ENCODE data around the gene NHS. TPM values are rescaled to one million over a fixed set of nuclear protein-coding genes. Genes with fewer than 3 reads are reported as not detected.

The NHS gene
- total RNA-seq, 1 donor from 2014 or later = 5.6 TPM

DNA sequence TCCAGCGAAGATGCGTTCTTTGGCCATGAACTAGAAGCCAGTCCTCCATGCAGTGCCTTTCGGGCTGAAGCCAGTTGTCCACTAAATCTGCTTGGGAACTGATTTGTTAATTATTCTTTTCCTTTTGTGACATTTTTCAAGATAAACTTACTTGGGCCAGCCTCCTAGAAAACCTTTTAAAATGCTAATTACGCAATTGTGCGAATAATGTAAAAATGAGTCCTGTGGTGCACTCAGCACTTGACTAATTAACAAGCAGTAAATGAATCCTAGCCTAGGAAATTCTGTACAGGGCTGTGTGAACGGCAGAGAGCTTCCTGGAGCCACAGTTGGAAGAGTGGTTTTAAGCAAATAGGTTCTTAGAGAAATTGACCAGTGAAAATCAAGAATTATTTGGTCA is 212.4 kb downstream of the NHS start:
- no peak for DNase-seq (ENCODE audit: low spot score)

DNA sequence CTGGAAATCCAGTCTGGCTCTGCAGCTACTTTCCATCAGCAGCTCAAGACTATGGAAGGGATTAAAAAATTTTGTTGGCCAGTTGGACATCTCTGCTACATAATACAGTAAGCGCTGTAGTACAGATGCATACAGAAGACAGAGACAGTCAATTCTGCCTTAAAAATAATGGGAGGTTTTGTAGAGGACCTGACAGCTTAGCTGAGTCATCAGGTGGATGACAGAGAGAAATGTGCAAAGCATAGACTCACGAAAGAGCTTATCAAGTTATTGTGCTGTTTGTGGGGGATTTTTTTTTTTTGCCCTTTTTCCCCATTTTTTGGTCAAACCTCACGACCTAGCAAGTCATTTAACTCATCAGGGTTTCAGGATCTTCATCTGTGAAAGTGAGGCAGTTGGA is 213.3 kb downstream of the NHS start:
- no peak for DNase-seq (ENCODE audit: low spot score)

DNA sequence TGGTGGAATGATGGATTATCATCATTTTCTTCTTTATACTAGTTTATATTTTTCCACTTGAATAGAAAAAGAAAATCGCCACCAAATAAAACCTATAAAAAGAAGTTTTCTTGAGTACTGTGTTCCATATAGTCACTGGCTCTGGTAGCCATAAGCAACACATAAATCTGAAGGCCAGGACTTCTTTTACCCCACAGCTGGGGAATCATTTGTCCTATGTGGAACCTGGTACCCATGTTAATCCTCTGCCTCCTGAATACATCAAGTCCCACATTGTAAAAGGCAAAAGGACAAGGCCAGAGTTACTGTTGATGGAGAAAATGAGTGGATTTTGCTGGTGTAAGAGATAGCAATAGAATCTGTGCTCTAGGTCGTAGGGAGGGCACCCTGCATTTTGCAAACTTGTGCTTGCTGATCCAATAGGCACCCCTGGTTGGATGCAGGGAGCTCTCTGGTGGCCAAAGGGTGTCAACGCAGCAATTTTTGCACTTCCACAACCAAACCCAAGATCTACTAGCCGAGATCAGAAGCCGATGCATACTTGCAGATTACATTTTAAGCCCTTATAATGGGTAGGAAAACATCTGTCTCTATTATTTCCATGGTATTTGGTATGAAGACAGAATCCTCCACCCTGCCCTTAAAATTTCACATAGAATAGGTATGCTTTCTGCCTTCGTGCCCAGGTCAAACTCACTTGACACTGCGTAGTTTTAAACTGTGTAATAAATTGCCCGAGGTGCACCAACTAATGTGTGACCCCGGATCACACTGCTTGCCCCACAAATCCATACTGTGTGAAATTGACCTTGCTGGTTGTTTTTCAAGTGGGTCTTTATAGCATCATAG is 216.1 kb downstream of the NHS start:
- peak; percentile 49 for DNase-seq (ENCODE audit: low spot score)

DNA sequence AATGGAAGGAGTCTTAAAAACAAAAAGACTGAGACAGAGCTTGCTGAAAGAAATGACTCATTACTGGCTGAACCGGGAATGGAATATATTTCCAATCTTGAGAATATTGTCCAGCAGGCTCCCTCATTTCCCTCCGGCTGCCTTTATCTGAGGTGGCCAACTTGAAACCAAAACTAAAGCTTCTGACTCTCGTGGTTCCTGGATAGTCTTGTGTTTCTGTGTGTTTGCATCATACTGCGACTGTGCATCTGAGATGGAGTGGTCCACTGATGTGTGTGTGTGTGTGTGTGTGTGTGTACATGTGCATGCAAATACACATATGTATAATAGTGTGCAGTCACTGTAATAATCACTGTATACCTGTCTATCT is 216.7 kb downstream of the NHS start:
- no peak for DNase-seq (ENCODE audit: low spot score)

DNA sequence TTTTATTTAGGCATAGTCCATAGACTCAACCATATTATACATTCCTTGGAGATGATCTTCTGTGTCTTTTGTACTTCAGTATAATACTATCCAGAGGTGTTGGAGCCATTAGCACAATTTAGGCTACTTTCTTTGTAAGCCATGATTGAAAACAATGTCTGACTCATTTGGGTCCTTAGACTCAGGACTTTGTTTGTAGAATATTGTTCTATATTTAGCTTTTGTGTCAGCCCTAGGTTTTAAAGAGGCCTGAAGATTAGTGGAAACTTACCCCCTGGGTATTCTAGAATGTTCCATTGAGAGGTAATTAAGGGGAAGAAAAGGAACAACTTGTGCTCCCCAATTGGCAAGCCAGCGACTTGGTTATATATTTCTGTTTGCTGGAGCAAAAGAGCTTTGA is 217.1 kb downstream of the NHS start:
- no peak for DNase-seq (ENCODE audit: low spot score)

DNA sequence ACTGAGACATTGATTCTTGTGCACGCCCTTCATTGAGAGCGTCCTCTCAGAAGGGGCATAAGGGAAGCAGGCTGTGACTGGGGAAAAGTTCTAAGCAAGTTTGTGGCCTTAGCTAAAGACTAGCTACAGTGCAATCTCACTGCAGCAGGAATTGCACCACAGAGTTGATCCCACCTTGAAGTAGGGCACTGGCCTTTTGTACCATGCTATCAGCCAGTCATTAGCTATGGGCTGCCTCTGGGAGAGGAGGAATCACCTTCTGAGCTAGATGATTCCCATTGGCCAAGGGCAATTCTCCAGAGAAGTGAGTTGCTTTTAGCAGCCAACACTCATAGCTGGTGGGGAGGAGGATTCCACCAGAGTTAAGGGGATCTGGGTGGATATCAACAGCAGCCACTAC is 219.7 kb downstream of the NHS start:
- DNase-seq (ENCODE audit: low spot score) = no peak

DNA sequence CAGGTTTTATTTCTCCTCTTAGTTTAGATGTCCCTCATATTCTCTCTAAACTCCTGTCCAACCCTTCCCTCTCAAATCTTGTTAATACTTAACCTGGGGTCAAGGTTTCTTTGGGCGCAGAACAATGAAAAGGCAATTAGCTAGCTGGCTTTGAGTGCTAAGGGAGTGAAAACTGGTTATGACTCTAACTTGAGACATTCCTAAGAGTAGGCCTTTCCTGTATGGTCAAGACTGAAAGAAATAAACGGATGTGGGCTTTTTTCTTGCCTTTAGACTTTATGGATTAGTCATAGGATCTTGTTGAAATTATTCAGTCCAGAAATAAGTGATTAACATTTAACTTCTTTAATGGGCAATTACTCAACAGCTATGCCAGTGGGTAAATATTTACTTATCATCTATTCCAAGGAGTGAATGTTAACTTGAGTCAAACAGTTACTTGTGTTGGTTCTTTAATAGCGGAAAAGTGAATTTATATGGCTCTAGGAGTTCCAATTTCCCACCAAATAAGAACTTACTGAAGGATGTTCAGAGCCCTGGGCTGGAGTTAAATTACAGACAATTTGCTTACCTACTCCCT is 220.5 kb downstream of the NHS start:
- peak; percentile 20 for DNase-seq (ENCODE audit: low spot score)

DNA sequence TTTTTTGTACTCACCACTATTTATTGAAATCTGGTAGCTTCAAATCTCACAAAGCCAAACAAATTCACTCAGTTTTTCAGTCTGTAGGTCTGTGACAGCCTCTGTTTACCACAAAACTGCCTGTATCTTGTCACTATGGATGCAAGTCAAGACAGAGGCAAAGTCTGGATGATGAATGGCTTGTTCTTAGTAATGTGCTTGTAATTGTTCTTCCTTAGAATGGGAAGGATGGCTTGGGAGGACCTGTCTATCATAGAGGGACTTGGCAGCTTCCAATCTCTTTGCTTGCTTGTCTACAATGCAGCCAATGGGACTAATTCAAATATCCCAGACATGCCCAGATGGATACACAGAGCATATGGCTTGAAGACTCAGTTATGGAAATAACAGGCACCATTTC is 221.1 kb downstream of the NHS start:
- DNase-seq (ENCODE audit: low spot score) = no peak

DNA sequence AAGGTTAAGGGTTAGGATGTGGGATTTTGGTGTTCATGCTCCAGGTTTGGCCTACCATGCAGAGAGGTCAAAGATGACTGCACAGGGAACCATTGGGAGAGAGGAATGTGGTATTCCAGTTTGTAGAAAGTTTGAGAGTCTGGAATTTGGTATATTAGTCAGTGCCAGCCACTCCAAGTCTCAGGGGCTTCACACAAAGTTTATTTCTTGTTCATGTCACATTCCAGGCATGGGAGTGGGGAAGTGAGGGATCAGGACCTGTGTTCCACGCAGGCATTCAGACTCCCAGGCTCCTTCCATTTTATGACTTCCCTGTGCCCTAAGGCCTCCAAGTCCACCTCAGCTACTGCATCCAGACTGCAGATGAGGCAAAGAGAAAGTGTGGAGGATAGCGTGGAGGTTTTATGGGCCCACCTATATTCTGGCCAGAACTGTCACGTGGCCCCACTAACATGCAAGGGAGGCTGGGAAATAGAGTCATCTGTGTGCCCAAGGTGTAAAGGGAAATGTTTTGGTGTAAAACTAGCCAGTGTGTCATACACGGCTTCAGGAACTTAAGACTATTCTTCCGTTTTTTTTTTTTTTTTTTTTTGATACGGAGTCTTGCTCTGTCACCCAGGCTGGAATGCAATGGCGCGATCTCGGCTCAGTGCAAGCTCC is 221.7 kb downstream of the NHS start:
- no peak for DNase-seq (ENCODE audit: low spot score)

DNA sequence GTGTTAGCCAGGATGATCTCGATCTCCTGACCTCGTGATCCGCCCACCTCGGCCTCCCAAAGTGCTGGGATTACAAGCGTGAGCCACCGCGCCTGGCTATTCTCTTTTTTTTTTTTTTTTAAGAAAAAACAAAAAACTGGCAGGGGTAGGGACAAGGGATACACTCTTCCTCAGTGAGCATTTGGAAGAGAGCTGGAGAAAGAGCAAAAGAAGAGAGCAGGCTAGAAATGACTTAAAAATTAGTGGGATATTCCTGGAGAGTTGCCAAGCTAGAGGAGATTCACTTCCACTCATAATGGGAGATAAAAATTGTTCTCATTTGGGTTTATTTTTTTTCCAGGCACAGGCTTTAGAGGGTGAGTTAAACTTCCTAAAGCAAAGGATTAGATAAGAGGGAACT is 222.3 kb downstream of the NHS start:
- no peak for DNase-seq (ENCODE audit: low spot score)

DNA sequence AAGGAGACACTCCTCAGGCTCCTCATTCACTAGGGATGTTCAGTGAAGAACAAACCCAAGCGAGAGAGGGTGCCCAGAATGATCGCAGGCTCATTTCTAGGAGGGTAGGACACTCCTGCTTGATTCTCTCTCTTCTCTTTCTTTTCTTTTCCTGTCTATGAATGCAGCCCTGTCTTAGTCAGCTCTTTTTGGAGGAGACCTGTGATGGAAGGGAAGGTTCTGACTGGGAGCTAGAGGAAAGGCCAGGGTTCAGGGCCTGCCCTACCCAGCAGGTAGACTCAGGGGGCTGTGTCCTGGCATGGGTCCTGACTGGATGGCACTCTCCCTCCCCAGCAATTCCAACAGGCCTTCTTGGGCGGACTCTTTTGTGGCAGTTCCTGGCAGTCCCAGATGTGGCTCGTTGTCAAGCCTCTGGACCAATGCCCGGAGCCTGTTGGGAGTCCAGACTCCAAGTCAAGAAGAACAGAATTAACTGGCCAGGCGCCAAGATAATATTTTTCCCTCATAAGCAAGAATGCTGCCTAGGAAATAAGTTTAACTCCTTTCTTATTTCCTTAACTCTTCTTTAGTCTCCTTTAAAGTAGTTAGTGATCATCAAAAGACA is 222.9 kb downstream of the NHS start:
- DNase-seq (ENCODE audit: low spot score) = peak; percentile 85

DNA sequence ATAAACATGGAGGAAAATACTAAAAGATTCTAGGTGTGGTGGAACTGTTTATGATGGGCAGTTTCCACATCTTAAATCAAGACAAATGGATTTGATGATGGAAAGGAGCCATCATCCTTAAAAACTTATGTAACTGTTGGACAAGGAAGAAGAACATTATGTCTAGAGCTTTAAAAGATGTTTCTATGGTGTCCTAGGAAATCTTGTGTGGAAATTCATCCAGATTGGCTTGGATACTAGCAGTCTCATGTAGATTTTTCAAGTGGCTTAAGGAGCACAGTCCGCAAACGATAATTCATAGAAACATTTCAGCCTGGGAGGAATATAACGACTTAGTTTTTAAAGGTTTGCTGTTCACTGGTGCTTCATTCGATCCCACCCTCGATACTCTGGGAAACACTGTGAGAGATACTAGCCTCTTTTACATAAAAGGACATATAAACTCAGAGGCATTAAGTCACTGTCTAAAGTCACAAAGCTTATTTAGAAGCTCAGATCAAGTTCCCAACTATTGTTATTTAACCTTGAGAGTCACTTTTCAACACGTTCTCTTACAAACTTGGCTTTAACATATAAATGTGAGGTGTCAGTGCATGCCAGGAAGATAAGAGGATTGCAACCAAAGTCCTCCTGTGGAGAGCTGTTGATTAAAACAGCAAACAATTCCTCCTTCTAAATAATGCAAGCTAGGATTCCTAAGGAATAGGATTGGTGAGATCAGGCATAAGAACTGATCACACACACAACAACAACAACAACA is 226.6 kb downstream of the NHS start:
- DNase-seq (ENCODE audit: low spot score) = no peak

DNA sequence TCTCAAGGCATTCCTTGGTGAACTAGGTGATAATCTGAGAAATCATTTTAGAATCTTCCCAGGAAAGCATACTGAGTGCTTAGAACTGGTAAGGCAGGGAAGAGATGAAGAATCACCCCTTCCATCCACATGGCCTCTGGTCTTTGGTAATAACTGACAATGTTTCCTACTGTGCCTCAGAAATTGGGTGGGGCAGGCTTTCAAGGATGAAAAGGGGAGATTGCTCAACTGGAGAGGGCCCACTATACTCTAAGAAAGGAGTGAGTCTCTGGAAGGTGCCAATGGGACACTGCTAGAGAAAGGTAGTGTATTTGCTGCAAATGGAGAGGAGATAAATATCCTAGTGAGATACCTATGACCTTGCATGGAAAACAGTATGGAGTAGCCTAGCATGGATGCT is 227.2 kb downstream of the NHS start:
- DNase-seq (ENCODE audit: low spot score) = no peak

DNA sequence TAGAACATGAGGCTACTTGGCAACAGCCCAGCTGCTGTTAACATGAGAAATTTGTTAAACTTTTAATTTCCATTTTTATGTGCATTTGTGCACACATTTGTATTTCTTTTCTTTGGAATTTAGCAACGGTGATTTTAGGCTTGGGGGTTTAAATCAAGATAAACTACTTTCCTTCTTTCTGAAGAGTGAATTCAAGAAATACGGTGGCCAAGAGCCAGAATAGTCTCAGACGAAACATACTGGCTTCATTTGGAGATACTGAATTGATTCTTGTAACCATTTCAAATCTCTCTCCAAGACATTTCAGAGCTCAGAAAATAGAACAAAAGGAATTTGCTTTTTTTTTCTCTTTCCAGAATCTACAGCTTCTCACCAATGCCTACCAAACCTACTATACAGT is 228.2 kb downstream of the NHS start:
- DNase-seq (ENCODE audit: low spot score) = no peak

DNA sequence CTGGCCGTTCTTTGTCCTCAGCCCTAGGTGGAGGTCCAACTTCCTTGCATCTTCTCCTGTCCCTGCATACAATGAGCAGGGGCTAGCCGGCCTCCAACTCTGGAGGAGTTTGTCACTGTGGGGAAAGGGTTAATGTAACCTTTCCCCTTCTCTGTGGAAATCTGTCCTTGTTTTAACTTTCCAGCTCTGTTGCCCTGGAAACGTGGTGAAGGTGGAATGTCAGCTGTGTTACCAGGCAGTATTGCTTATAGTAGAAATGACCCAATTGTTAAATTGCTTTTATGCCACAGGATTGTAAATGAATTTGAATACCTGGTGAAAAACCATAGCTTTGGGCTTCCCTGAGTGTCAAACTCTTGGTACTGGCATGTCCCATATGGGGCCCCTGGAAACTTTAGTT is 230.7 kb downstream of the NHS start:
- no peak for DNase-seq (ENCODE audit: low spot score)

DNA sequence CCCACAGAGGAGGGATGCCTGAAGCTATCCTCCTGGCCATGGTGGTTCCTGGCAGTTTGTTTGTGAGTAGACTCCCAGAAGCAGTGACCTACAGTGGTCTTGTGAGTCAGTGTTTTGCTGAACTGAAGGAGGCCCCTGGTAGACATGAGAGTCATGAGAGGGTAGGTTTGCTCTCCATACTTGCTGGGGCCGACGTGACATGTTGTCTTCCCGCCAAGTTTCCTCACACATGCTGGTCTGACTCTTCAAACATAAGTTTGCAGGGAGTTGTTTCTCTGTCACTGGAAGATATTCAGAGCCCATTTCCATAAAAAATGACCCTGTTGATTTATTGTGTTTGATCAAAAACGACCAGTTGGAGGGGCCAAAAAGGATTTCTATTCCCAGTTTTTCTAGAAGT is 231.2 kb downstream of the NHS start:
- no peak for DNase-seq (ENCODE audit: low spot score)

DNA sequence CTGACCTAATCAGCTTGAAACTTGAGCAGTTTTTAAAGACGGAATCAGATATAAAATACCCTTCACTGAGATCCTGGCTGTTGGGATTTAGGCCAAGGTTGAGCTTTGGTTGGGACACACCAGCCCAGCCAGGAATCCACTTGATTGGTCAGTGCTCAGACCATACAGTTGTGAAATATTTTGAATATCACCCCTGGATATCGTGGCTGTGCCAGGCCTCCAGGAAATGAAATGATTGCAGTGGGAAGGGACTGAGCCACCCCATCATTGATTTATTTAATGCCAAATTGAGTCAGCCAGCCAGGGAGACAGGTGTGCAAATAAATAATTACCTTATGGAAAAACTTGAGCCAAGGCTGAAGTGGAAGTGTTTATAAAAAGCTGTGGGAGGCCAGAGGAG is 233.9 kb downstream of the NHS start:
- DNase-seq (ENCODE audit: low spot score) = peak; percentile 13

DNA sequence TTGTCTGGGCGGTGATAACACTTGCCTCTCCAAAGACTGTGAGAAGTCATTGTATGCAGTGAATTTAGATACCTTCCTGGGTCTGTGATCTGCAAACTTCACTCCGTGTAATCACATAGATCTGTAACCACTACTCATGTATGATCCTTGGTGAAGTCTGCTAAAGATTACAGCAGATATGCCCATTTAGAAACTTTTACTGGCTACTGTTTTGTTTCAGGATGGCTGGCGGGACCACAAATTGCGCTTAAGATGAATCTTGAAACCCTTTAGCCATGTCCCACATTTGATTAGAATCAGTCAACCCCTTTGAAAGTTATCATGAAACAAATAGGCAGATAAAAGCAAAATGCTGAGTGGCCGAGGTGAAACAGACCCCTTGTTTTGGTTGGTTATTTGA is 235.8 kb downstream of the NHS start:
- no peak for DNase-seq (ENCODE audit: low spot score)

DNA sequence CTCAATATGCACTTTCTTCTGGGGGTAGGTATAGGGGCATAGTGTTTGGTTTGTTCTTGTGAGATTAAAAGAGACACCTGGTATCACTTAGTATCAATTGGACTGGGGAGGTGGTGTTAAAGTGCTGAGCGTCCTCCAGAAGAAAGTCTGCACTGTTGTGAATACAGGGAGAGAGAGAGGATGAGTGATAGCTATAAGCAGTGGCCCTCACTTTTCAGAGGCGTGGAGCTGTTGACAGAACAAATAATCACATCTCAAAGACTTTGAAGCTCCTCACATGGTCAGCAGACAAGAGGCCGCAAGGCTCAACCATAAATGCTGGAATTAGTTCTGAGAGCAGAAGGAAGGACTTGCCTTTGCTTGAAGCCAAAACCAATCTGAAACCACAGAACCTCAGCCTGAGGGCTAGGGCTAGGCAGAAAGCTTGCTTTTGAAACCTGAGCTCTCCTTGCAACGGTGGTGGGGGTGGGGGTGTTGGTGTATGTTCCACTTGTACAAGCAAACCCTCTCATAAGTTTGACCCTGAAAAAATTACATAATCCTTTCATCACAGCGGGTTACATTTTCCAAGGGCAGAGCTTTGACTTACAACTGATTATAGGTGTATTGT is 239.1 kb downstream of the NHS start:
- DNase-seq (ENCODE audit: low spot score) = no peak

DNA sequence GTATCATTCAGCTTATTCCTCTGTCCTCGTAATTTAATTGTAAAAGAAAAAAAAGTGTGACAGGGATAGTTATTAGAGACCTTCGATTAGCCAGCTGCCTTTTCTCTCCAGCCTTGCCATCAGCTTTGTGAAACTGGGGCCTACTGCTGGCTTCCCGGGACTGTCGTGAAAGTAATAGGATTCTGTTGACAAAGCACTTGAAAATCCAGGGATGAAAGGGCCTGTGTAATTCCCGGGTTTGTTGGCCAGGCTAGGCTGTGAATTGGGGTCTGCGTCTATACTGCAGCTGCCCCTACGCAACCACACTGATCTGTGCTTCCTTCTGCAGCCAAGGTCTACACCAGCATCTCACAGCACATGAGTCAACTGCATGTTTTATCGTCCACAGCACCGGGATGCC is 241.9 kb downstream of the NHS start:
- no peak for DNase-seq (ENCODE audit: low spot score)

DNA sequence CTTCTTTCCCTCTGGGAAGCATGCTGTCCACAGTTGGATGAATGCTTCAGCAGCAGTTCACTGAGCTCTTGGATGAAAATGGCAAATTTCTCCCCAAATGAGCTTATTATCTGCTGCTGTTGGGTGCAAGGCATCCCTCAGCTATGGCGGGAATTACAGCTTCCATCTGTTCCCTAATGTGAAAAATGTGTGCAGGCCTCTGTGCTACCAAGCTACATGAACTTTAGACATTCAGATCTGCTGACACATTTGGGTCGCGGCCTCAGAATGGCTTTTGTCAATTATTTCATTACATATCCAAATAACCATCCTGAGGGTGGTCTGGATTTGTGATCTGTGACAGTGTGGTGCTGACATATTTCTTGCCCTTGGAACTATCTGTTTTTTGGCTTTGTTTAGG is 242.8 kb downstream of the NHS start:
- no peak for DNase-seq (ENCODE audit: low spot score)
